ENCODE data around the gene GMDS.

The GMDS gene

DNA sequence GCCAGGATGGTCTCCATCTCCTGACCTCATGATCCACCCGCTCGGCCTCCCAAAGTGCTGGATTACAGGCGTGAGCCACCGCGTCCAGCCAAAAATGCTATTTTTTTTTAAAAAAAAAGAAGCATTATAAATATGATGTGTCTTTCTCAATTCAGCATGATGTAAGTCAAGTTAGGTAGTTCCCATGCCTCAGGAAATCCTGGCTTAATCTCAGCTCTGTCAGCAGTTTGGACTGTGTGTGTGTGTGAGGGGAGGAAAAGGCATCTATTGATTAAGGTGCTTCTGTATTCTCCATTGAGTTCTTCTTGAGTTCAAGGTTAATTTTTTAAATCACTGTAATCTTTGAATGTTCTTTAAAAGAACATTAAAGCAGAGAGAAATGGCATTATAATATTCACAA lies 51.5 kb downstream of the GMDS start:
- H2AFZ ChIP-seq (ENCODE audit: low read depth) = no peak overlapping the region
- H3K27me3 ChIP-seq (ENCODE audit: insufficient read depth, low read depth) = no peaks in the 10 kb centered on the region
- H3K4me2 ChIP-seq = no peak overlapping the region
- no peaks in the 10 kb centered on the region for H3K79me2 ChIP-seq (ENCODE audit: insufficient read depth, low read depth)
- no peaks in the 10 kb centered on the region for H3K36me3 ChIP-seq (ENCODE audit: insufficient read depth)
- no peak overlapping the region for H3K27ac ChIP-seq
- H3K9ac ChIP-seq = no peak overlapping the region
- no peaks in the 10 kb centered on the region for H3K4me1 ChIP-seq (ENCODE audit: low read depth, poor library complexity, severe bottlenecking)
- H3K4me3 ChIP-seq (IDR thresholded peaks at IDR 0.05; ENCODE audit: insufficient read depth, low read depth, low read length) = no peak overlapping the region
- TF ChIP-seq CTCF (conservative IDR thresholded peaks at IDR 0.05; ENCODE audit: low read depth, low read length) = no peak
- no peaks in the 10 kb centered on the region for H4K20me1 ChIP-seq (ENCODE audit: insufficient read depth)

- TF ChIP-seq CTCF (conservative IDR thresholded peaks at IDR 0.05; ENCODE audit: low read depth, low read length) = no peak
- Histone ChIP-seq H3K9ac (no peak overlapping the region), H3K27ac (no peak overlapping the region), H3K4me1 (ENCODE audit: low read depth, poor library complexity, severe bottlenecking) (no peaks in the 10 kb centered on the region), H3K4me3 (IDR thresholded peaks at IDR 0.05; ENCODE audit: insufficient read depth, low read depth, low read length) (no peak overlapping the region), H4K20me1 (ENCODE audit: insufficient read depth) (no peaks in the 10 kb centered on the region), H3K79me2 (ENCODE audit: insufficient read depth, low read depth) (no peaks in the 10 kb centered on the region), H2AFZ (ENCODE audit: low read depth) (no peak overlapping the region), H3K36me3 (ENCODE audit: insufficient read depth) (no peaks in the 10 kb centered on the region), H3K27me3 (ENCODE audit: insufficient read depth, low read depth) (no peaks in the 10 kb centered on the region), H3K4me2 (no peak overlapping the region)
Observed at GRCh38 chr6:2192976-2193375, 52.4 kb downstream of the GMDS start.

DNA sequence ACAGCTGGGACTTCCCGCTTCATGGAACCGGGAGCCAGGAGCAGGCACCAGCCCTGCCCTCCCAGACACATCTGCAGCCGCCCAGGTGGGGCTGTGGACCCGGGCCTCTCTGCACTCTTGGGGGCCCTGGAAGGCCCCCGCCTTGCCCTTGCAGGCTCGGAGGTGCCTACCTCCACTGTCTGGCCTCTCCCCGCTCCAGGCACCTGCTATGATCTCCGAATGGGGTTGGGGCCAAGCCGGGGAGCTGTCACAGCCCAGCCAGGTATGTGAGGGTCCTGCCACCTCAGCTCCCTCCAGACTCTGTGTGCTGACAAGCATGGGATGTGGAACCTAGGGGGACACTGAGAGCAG lies 54.0 kb downstream of the GMDS start:
- Histone ChIP-seq H3K4me1 (ENCODE audit: low read depth, poor library complexity, severe bottlenecking) (no peaks in the 10 kb centered on the region), H3K27ac (no peak overlapping the region), H3K9ac (no peak overlapping the region), H3K4me2 (no peak overlapping the region), H3K4me3 (IDR thresholded peaks at IDR 0.05; ENCODE audit: insufficient read depth, low read depth, low read length) (no peak overlapping the region), H4K20me1 (ENCODE audit: insufficient read depth) (no peaks in the 10 kb centered on the region), H2AFZ (ENCODE audit: low read depth) (no peak overlapping the region), H3K27me3 (ENCODE audit: insufficient read depth, low read depth) (no peaks in the 10 kb centered on the region), H3K36me3 (ENCODE audit: insufficient read depth) (no peaks in the 10 kb centered on the region), H3K79me2 (ENCODE audit: insufficient read depth, low read depth) (no peaks in the 10 kb centered on the region)
- no peak for TF ChIP-seq CTCF (conservative IDR thresholded peaks at IDR 0.05; ENCODE audit: low read depth, low read length)

GRCh38 chr6:2190661-2191389 lies 54.6 kb downstream of the GMDS start:
- no peak overlapping the region for H2AFZ ChIP-seq (ENCODE audit: low read depth)
- no peak for TF ChIP-seq CTCF (conservative IDR thresholded peaks at IDR 0.05; ENCODE audit: low read depth, low read length)
- H3K4me2 ChIP-seq = no peak overlapping the region
- H3K36me3 ChIP-seq (ENCODE audit: insufficient read depth) = no peaks in the 10 kb centered on the region
- no peaks in the 10 kb centered on the region for H3K79me2 ChIP-seq (ENCODE audit: insufficient read depth, low read depth)
- no peaks in the 10 kb centered on the region for H3K27me3 ChIP-seq (ENCODE audit: insufficient read depth, low read depth)
- H3K4me1 ChIP-seq (ENCODE audit: low read depth, poor library complexity, severe bottlenecking) = no peaks in the 10 kb centered on the region
- no peak overlapping the region for H3K9ac ChIP-seq
- no peak overlapping the region for H3K27ac ChIP-seq
- no peak overlapping the region for H3K4me3 ChIP-seq (IDR thresholded peaks at IDR 0.05; ENCODE audit: insufficient read depth, low read depth, low read length)
- H4K20me1 ChIP-seq (ENCODE audit: insufficient read depth) = no peaks in the 10 kb centered on the region

Measured in KMS-11 (cell line).